Ishikawa (cell line): Measurements from ENCODE around the gene CARD14.

Source experiments
- CEBPB ChIP-seq: IDR thresholded peaks from 2 replicates; pipeline ENCODE4 v1.6.1; 2012
- CREB1 ChIP-seq: IDR thresholded peaks from 2 replicates; pipeline ENCODE4 v1.6.1; 2012; ENCODE audit warnings: low read depth
- EGR1 ChIP-seq: IDR thresholded peaks from 2 replicates; pipeline ENCODE4 v1.6.1; 2012
- EP300 ChIP-seq: IDR thresholded peaks from 2 replicates; pipeline ENCODE4 v1.6.1; 2012; ENCODE audit warnings: borderline replicate concordance
- FOXM1 ChIP-seq: IDR thresholded peaks from 2 replicates; pipeline ENCODE4 v1.6.1; 2012; ENCODE audit warnings: low read depth, borderline replicate concordance
- NFIC ChIP-seq: IDR thresholded peaks from 2 replicates; pipeline ENCODE4 v1.6.1; 2012
- RAD21 ChIP-seq: IDR thresholded peaks from 2 replicates; pipeline ENCODE4 v1.6.1; 2012; ENCODE audit warnings: low read depth
- REST ChIP-seq: IDR thresholded peaks from 2 replicates; pipeline ENCODE4 v1.6.1; 2012; ENCODE audit warnings: low read depth, mild to moderate bottlenecking
- TAF1 ChIP-seq: IDR thresholded peaks from 2 replicates; pipeline ENCODE4 v1.6.1; 2012; ENCODE audit warnings: low read depth, mild to moderate bottlenecking
- TCF12 ChIP-seq: IDR thresholded peaks from 2 replicates; pipeline ENCODE4 v1.6.1; 2012; ENCODE audit warnings: low read depth
- TEAD4 ChIP-seq: IDR thresholded peaks from 2 replicates; pipeline ENCODE4 v1.6.1; 2012
- USF1 ChIP-seq: IDR thresholded peaks from 2 replicates; pipeline ENCODE4 v1.6.1; 2012
- YY1 ChIP-seq: IDR thresholded peaks from 2 replicates; pipeline ENCODE4 v1.6.1; 2012; ENCODE audit warnings: low read depth
- ZBTB7A ChIP-seq: IDR thresholded peaks from 2 replicates; pipeline ENCODE4 v1.6.1; 2012; ENCODE audit warnings: low read depth
- TF ChIP-seq, protein P1 (sequence below): IDR thresholded peaks from 2 replicates; pipeline ENCODE4 v1.6.1; 2012

The CARD14 gene

GRCh38 chr17:80218391-80218790 lies 48.6 kb downstream of the CARD14 start:
- TF ChIP-seq NFIC, result no peak
- no peak for TF ChIP-seq TAF1
- TF ChIP-seq USF1, result no peak
- TF ChIP-seq REST, result no peak
- TF ChIP-seq CEBPB, result no peak
- TF ChIP-seq, protein P1, sequence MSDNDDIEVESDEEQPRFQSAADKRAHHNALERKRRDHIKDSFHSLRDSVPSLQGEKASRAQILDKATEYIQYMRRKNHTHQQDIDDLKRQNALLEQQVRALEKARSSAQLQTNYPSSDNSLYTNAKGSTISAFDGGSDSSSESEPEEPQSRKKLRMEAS, result no peak
- no peak for TF ChIP-seq CREB1
- TF ChIP-seq FOXM1, result no peak

- 0 out of 2 replicates have a peak, but pooled peaks have one; percentile 44 for TF ChIP-seq TCF12
- TF ChIP-seq CREB1, result no peak
- TF ChIP-seq EP300, result peak; percentile 32; the same call in 1 of the 2 replicates
- TF ChIP-seq NFIC, result peak; percentile 89
Measured at GRCh38 chr17:80219013-80219762, 49.4 kb downstream of the CARD14 start.

- TF ChIP-seq TCF12, result peak; percentile 6; the same call in 1 of the 2 replicates
- TF ChIP-seq CREB1, result no peak
Measured at GRCh38 chr17:80219763-80220053, 49.9 kb downstream of the CARD14 start.

DNA sequence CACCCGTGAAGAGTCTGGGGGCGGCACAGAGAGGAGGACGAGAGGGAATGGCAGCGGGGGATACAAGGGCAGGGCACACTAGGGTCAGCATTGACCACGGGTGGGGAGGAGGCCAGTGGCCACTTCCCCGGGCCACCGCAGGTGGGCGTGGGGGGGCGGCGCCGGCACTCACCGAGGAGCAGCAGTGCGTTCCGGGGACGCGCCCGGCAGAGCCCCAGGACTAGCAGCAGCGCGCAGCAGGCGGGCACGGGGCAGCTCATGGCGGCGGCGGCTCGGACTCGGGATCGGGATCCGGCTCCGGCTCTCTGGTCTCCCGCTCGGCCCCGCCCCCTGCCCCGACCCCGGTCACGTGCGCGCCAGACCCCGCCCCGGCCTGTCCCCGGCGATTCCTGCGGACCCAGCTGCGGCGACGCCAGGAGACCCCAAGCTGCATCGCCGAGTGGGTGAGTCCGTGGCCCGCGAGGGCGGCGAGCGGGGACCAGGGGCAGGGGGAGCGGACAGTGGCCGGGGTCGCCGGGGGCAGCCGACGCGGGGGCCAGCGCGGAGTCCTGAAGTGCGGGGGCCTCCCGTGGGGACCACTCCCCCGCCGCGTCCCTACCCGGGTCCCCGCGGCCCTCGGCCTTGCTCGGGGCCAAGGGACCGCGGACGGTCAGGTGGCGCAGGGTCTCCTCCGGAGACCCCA lies 50.4 kb downstream of the CARD14 start, which contains the start of the genes SGSH and SLC26A11:
Gene SGSH, minus strand, starts transcription at position 280 of the 682 bp plus-strand sequence. Its CDS starts 20 bp downstream, at position 260.
Gene SLC26A11, plus strand, starts transcription at position 374 of the 682 bp plus-strand sequence. CDS start 1,134 bp downstream, outside the sequence.
- no peak for TF ChIP-seq TEAD4
- TF ChIP-seq, protein P1, result peak; percentile 62; the same call in 1 of the 2 replicates
- TF ChIP-seq TCF12, result no peak
- no peak for TF ChIP-seq EP300
- no peak for TF ChIP-seq CREB1
- peak; percentile 92 for TF ChIP-seq ZBTB7A
- TF ChIP-seq RAD21, result no peak
- no peak for TF ChIP-seq NFIC
- no peak for TF ChIP-seq REST
- TF ChIP-seq TAF1, result no peak; the same call in 1 of the 2 replicates
- no peak for TF ChIP-seq CEBPB
- TF ChIP-seq FOXM1, result no peak
- TF ChIP-seq EGR1, result no peak
- peak; percentile 94 for TF ChIP-seq USF1
- TF ChIP-seq YY1, result peak; percentile 77; the same call in 1 of the 2 replicates

DNA sequence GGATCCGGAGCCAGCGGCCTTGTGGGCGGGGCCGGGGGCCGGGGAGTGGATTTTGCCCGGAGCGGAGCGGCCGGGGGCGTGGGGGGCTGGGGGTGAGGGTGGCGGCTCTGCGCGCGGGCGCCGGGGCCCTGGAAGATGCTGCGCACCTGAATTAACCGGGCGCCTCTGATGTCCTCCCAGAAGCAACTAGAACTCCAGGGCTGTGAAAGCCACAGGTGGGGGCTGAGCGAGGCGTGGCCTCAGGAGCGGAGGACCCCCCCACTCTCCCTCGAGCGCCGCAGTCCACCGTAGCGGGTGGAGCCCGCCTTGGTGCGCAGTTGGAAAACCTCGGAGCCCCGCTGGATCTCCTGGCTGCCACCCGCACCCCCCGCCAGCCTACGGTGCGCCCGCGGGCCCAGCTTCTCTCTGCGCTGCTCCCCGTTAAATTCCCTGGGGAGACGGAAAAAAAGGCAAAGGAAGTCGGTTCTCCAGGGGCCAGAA lies 50.9 kb downstream of the CARD14 start:
- peak; percentile 7; the same call in 1 of the 2 replicates for TF ChIP-seq ZBTB7A
- TF ChIP-seq TAF1, result no peak
- no peak for TF ChIP-seq FOXM1
- TF ChIP-seq TEAD4, result no peak
- no peak for TF ChIP-seq NFIC
- no peak for TF ChIP-seq RAD21
- no peak for TF ChIP-seq YY1
- TF ChIP-seq REST, result no peak
